NB4 (cell line): ENCODE data around the gene RPP21.

Experiments
- CTCF ChIP-seq: IDR thresholded peaks from one replicate; pipeline ENCODE4 v1.5.1; 2012; ENCODE audit warnings: low read depth, low read length
- MAX ChIP-seq: IDR thresholded peaks from 2 replicates; pipeline ENCODE4 v1.6.1; 2011; ENCODE audit warnings: low read depth, low read length
- MYC ChIP-seq: IDR thresholded peaks from 2 replicates; pipeline ENCODE4 v1.6.1; 2011; ENCODE audit warnings: low read depth, low read length

GRCh38 chr6:30315156-30315555, 29.8 kb upstream of the RPP21 start:
- TF ChIP-seq CTCF (no peak), MAX (no peak), MYC (no peak)
